ENCODE data around the gene FSIP1. TPM values are rescaled to one million over a fixed set of nuclear protein-coding genes. Genes with fewer than 3 reads are reported as not detected.

Gene FSIP1
- total RNA-seq, 4 donors from 2014 or later: 0.17 TPM; not detected in 3

GRCh38 chr15:39581793-39582285 is 200.8 kb downstream of the FSIP1 start:
- peak; percentile 43 to 92 for DNase-seq (ENCODE audit: low spot score in 2 of 2)
- peak overlapping the region; percentile 56 for H3K4me3 ChIP-seq (ENCODE audit: low read depth, poor library complexity, severe bottlenecking)
- 54 to 67% methylated on average over 13 of the region's 13 CpGs for WGBS, 2 donors
- intact Hi-C loops (cut with DNase I; ENCODE audit: low total_unique reads): loop anchor here (2.0 kb wide), 1 partner anchor 411 kb away; no protein-coding TSS in a partner anchor
- TF ChIP-seq POLR2A (IDR thresholded peaks at IDR 0.05): no peak
- peak in 1 of 3 donors; percentile 34 for TF ChIP-seq CTCF (IDR thresholded peaks at IDR 0.05)

GRCh38 chr15:39581242-39581792 is 201.3 kb downstream of the FSIP1 start:
- DNase-seq (ENCODE audit: low spot score in 2 of 2): no peak
- no peak for TF ChIP-seq CTCF (IDR thresholded peaks at IDR 0.05)
- TF ChIP-seq POLR2A (IDR thresholded peaks at IDR 0.05): no peak
- WGBS, 2 donors: 11% methylated on average over 14 to 18 of the region's 18 CpGs
- peak overlapping the region; percentile 56 for H3K4me3 ChIP-seq (ENCODE audit: low read depth, poor library complexity, severe bottlenecking)
- intact Hi-C loops (cut with DNase I; ENCODE audit: low total_unique reads): loop anchor here (2.0 kb wide), 1 partner anchor 411 kb away; no protein-coding TSS in a partner anchor

DNA sequence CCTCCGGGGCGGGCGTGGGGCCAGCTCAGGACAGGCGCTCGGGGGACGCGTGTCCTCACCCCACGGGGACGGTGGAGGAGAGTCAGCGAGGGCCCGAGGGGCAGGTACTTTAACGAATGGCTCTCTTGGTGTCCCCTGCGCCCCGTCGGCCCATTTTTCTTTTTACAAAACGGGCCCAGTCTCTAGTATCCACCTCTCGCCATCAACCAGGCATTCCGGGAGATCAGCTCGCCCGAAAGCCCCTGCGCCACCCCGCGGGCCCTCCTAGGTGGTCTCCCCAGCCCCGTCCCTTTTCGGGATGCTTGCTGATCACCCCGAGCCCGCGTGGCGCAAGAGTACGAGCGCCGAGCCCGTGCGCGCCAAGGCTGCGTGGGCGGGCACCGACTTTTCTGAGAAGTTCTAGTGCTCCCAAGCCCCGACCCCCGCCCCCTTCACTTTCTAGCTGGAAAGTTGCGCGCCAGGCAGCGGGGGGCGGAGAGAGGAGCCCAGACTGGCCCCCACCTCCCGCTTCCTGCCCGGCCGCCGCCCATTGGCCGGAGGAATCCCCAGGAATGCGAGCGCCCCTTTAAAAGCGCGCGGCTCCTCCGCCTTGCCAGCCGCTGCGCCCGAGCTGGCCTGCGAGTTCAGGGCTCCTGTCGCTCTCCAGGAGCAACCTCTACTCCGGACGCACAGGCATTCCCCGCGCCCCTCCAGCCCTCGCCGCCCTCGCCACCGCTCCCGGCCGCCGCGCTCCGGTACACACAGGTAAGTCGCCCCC is 202.0 kb downstream of the FSIP1 start, which contains the start of gene THBS1:
Gene THBS1 (plus strand): TSS at position 595 of the 757 bp plus-strand sequence. CDS start 779 bp downstream, outside the sequence.
- 1 to 2% methylated on average over 58 to 66 of the region's 74 CpGs for WGBS, 2 donors
- intact Hi-C loops (cut with DNase I; ENCODE audit: low total_unique reads): loop anchor here (2.0 kb wide), 1 partner anchor 410 kb away; no protein-coding TSS in a partner anchor
- DNase-seq (ENCODE audit: low spot score in 2 of 2): peak; percentile 71 to 98
- peak within 1 kb of the TSS; percentile 56 for H3K4me3 ChIP-seq (ENCODE audit: low read depth, poor library complexity, severe bottlenecking)
- peak in 1 of 2 donors; percentile 79 for TF ChIP-seq POLR2A (IDR thresholded peaks at IDR 0.05)
- no peak for TF ChIP-seq CTCF (IDR thresholded peaks at IDR 0.05)

- TF ChIP-seq CTCF (IDR thresholded peaks at IDR 0.05) (peak in 2 of 3 donors; percentile 41 to 80), POLR2A (IDR thresholded peaks at IDR 0.05) (no peak)
- peak overlapping the region; percentile 56 for H3K4me3 ChIP-seq (ENCODE audit: low read depth, poor library complexity, severe bottlenecking)
- intact Hi-C loops (cut with DNase I; ENCODE audit: low total_unique reads): loop anchor here (2.0 kb wide), 1 partner anchor 409 kb away; no protein-coding TSS in a partner anchor
- 0% methylated on average over 24 to 29 of the region's 29 CpGs for WGBS, 2 donors
- DNase-seq (ENCODE audit: low spot score in 2 of 2): peak; percentile 93 to 99
These were observed 202.5 kb downstream of the FSIP1 start for GRCh38 chr15:39580117-39580484.

DNA sequence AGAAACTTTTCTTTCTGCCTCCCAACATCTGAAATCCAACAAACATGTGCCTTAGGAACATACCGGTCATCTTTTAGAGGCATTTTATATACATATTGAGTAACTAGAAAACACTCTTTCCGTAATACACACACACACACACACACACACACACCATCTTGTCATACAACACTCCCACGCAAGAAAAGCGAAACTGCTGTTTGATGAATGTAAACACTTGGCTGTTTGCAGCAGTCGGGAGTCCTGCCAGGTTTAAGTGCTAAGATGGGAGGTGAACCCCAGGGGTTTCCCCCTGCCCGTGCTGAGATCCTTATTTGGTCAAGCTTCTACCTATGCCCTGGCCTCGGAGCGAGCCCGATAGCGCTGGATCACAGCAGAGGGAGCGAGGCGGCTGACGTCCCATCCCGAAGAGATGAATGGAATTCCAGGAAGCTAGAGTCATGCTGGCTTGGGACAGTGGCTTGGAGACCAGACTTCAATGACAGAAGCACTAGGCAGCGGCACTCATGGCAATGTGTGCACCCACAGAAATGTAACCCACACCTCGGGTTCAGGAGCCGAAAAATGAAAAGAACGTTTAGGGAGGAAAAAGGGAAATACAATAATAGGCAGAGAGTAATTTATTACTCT is 203.0 kb downstream of the FSIP1 start:
- H3K4me3 ChIP-seq (ENCODE audit: low read depth, poor library complexity, severe bottlenecking): no peak overlapping the region
- WGBS, 2 donors: 4 to 15% methylated on average over 18 of the region's 18 CpGs
- intact Hi-C loops (cut with DNase I; ENCODE audit: low total_unique reads): loop anchor here (2.0 kb wide), 1 partner anchor 409 kb away; no protein-coding TSS in a partner anchor
- peak; percentile 62 to 92 for DNase-seq (ENCODE audit: low spot score in 2 of 2)
- TF ChIP-seq POLR2A (IDR thresholded peaks at IDR 0.05) (no peak), CTCF (IDR thresholded peaks at IDR 0.05) (no peak)

Measured in lower leg skin (tissue), 4 donors.